Adrenal gland (tissue), 12 donors: ENCODE measurements around the gene CCNY. TPM values are rescaled to one million over a fixed set of nuclear protein-coding genes. Genes with fewer than 3 reads are reported as not detected.

Source experiments
- DNase-seq, 7 donors: peaks; one replicate each; pipeline ENCODE4 v3.0.0-alpha.2; 2019 to 2020
- H3K27ac ChIP-seq, 5 donors: fragments of 200-600 bp; sonication (generic) in 4 of 5; 1 replicate in 3 of 5; 2 replicates in 2 of 5; pipeline versions ENCODE4 v1.5.1 to v1.8.0; 2016 to 2020; ENCODE audit warnings: mild to moderate bottlenecking in 1 of 5
- H3K27me3 ChIP-seq: fragments of 200-600 bp; 2 replicates; pipeline ENCODE4 v1.8.0; 2021
- H3K36me3 ChIP-seq, 2 donors: fragments of 200-600 bp; replicated peaks in 1 of 2; 1 replicate in 1 of 2; 2 replicates in 1 of 2; pipeline versions ENCODE4 v1.5.1 to v1.8.0; 2018 to 2022
- H3K4me1 ChIP-seq, 2 donors: fragments of 200-600 bp; replicated peaks in 1 of 2; 1 replicate in 1 of 2; 2 replicates in 1 of 2; pipeline versions ENCODE4 v1.5.1 to v1.8.0; 2018 to 2021
- H3K4me3 ChIP-seq, 4 donors: fragments of 200-600 bp; sonication (generic) in 3 of 4; one replicate each; pipeline ENCODE4 v1.5.1; 2016 to 2018
- H3K9me3 ChIP-seq, 3 donors: fragments of 200-600 bp; sonication (generic) in 1 of 3; replicated peaks in 1 of 3; 1 replicate in 2 of 3; 2 replicates in 1 of 3; pipeline versions ENCODE4 v1.5.1 to v1.8.0; 2016 to 2021
- POLR2A ChIP-seq, 2 donors: fragments of 450-650 bp; IDR thresholded peaks; one replicate each; pipeline ENCODE4 v1.6.1; 2017; ENCODE audit warnings: antibody characterized with exemption in 2 of 2, mild to moderate bottlenecking in 2 of 2, moderate library complexity in 1 of 2
- WGBS, 4 donors: extraction: QIAGEN DNeasy Blood & Tissue Kit in 2 of 4; methylation state at CpG; one replicate each; pipeline versions ENCODE4 v1.1.5 to v1.1.7; 2013 to 2017; 5-methylcytosine and 5-hydroxymethylcytosine counted together
- intact Hi-C, 2 donors: fragments of 100-400 bp; cut with DNase I; formaldehyde crosslinking; loops; one replicate each; pipeline versions ENCODE4 v1.14.1 to v1.15.0; 2022 to 2023
- polyA plus RNA-seq, 3 donors: library from polyadenylated mRNA; stranded (reverse); fragments of 200-250 nt in 2 of 3; fragments of 350-450 nt in 1 of 3; fragmentation: Illumina TruSeq in 1 of 3; extraction: RNeasy Lipid Tissue Mini Kit (QIAGEN cat#74804) in 1 of 3; gene quantifications; one replicate each; pipeline ENCODE4 v1.2.3, GENCODE V29; 2013 to 2014
- total RNA-seq, 9 donors: library from RNA; depleted of rRNA in 4 of 9; stranded (reverse); fragments of >200 nt in 4 of 9; fragments of 120-200 nt in 1 of 9; fragmentation: NEBNext Ultra II Directional in 1 of 9; extraction: Animal tissue kit (Norgen Biotek cat#: 25700) in 1 of 9; gene quantifications; one replicate each; pipeline versions ENCODE4 v1.1.0 to v1.2.4, GENCODE V29; 2013 to 2023
- TF ChIP-seq, protein P1 (sequence below), 6 experiments: fragments of 450-650 bp in 4 of 6; fragments of 200-600 bp in 2 of 6; sonication (generic) in 1 of 6; IDR thresholded peaks; 1 replicate in 5 of 6; 2 replicates in 1 of 6; pipeline versions ENCODE4 v1.5.1 to v1.8.0; 2016 to 2021; ENCODE audit warnings: antibody characterized with exemption in 6 of 6, mild to moderate bottlenecking in 2 of 6, moderate library complexity in 1 of 6
- donor health status: healthy with polysubstance abuse.
- donor health status: Bipolar disorder and iron deficiency.
- donor health status: DM: yes; HTN: yes; CAD: no.
- donor health status: DM: no; HTN: no; CAD: no.
- donor health status: DM: no; HTN: no; CAD: no.
- donor health status: DM: yes; HTN: yes; CAD: no.

Gene CCNY
- total and polyA plus RNA-seq, 12 donors = 18.3 to 87.0 (median 45.2) TPM

DNA sequence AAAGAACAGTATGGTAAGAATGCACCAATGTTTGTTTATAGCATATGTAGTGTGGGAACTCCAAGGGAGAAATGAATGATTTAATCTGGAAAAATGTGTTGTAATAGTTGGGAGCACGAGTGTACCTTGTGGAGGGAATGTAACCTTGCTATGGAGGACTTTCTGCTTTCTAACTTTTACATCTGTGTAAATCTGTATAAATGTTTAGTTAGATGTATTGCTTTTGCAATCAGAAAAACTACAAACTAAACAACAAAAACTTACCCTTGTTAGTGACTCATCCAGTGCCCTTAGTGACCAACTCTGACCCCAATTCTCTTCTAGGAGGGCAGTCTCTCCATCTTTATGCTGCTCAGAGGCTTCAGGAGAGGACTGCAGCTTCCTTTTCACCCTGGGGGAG is 89.3 kb downstream of the CCNY start:
- H3K4me3 ChIP-seq = no peak overlapping the region
- TF ChIP-seq, protein P1, sequence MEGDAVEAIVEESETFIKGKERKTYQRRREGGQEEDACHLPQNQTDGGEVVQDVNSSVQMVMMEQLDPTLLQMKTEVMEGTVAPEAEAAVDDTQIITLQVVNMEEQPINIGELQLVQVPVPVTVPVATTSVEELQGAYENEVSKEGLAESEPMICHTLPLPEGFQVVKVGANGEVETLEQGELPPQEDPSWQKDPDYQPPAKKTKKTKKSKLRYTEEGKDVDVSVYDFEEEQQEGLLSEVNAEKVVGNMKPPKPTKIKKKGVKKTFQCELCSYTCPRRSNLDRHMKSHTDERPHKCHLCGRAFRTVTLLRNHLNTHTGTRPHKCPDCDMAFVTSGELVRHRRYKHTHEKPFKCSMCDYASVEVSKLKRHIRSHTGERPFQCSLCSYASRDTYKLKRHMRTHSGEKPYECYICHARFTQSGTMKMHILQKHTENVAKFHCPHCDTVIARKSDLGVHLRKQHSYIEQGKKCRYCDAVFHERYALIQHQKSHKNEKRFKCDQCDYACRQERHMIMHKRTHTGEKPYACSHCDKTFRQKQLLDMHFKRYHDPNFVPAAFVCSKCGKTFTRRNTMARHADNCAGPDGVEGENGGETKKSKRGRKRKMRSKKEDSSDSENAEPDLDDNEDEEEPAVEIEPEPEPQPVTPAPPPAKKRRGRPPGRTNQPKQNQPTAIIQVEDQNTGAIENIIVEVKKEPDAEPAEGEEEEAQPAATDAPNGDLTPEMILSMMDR (IDR thresholded peaks at IDR 0.05) = no peak
- no peak for TF ChIP-seq POLR2A (IDR thresholded peaks at IDR 0.05)
- peaks cover 21 to 40% of the 10 kb centered on the region in 2 donors for H3K4me1 ChIP-seq
- intact Hi-C loops = no loop called here
- no peaks in the 10 kb centered on the region for H3K9me3 ChIP-seq
- no peaks in the 10 kb centered on the region for H3K27me3 ChIP-seq
- WGBS, 4 donors = 40 to 55% (median 50%) methylated on average over 1 of the region's 1 CpG
- H3K36me3 ChIP-seq = no peaks in the 10 kb centered on the region
- H3K27ac ChIP-seq = no peak overlapping the region
- no peak for DNase-seq

DNA sequence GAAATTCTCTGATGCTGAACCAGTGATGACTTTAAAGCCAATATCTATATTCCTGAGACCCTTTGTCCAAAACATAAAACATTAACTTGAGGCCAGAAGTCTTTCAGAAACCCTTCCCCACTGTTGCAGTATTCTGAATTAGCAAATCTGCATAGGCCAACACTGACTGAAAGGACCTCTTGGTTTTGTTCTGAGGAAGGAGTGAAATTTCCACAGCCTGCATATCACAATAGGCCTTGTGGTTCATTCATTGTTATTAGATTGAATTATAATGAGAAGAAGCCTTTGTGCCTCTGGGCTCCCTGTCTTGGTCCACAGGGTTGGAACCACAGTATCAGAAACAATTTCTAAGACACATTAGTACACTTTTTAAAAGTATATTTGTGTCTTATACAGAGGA is 90.3 kb downstream of the CCNY start:
- no peaks in the 10 kb centered on the region for H3K36me3 ChIP-seq
- H3K27ac ChIP-seq = no peak overlapping the region
- H3K4me1 ChIP-seq = peaks cover 11 to 31% of the 10 kb centered on the region in 2 donors
- no peak overlapping the region for H3K4me3 ChIP-seq
- TF ChIP-seq, protein P1 (IDR thresholded peaks at IDR 0.05) = no peak
- no peak for TF ChIP-seq POLR2A (IDR thresholded peaks at IDR 0.05)
- intact Hi-C loops = no loop called here
- no peak for DNase-seq
- no peaks in the 10 kb centered on the region for H3K9me3 ChIP-seq
- H3K27me3 ChIP-seq = no peaks in the 10 kb centered on the region

DNA sequence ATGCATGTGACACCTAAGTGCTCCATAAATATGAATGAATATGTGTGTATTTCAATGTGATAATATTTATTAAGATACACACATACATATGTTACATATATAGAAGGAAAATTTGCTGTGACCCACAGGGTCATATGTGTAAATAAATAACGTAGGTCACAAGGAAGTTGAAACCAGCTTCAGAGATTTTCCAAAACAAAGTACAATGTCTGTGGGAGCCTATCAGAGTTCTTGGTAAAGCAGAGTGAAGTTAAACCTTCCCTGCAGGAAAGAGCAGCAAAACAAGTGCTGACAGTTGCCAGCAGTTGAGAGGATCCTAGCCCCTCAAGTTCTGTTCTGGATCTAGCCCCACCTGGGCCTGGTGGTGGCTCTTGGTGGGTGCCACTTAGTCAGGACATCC is 91.2 kb downstream of the CCNY start:
- Histone ChIP-seq H3K27ac (no peak overlapping the region), H3K4me1 (peaks cover 2 to 22% of the 10 kb centered on the region in 2 donors), H3K9me3 (no peaks in the 10 kb centered on the region), H3K4me3 (no peak overlapping the region), H3K36me3 (no peaks in the 10 kb centered on the region), H3K27me3 (no peaks in the 10 kb centered on the region)
- no peak for TF ChIP-seq POLR2A (IDR thresholded peaks at IDR 0.05)
- TF ChIP-seq, protein P1 (IDR thresholded peaks at IDR 0.05) = no peak
- intact Hi-C loops = no loop called here
- no peak for DNase-seq
- 44 to 67% (median 61%) methylated on average over 1 of the region's 1 CpG for WGBS, 4 donors

DNA sequence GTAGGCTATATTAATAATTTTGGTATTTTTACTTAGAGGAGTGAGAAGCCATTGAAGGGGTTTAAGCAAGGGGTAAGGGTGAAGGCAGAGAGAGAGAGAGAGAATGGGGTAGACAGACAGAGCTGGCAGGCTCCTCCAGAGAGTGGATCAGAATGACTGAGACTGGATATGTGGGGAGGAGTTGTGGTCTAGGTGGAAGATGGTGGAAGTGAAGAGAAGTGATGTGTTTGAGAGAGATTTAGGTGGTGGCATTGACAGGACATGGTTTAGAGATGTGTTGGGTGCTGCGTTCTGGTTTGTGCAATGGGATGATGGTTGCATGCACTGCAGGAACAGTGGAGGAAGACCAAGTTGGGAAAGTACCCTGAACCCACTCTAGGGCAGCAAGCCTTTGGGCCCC is 92.2 kb downstream of the CCNY start:
- Histone ChIP-seq H3K27ac (no peak overlapping the region), H3K36me3 (no peaks in the 10 kb centered on the region), H3K9me3 (no peaks in the 10 kb centered on the region), H3K27me3 (no peaks in the 10 kb centered on the region), H3K4me1 (peaks cover 0 to 16% of the 10 kb centered on the region in 2 donors), H3K4me3 (no peak overlapping the region)
- TF ChIP-seq, protein P1 (IDR thresholded peaks at IDR 0.05) = no peak
- TF ChIP-seq POLR2A (IDR thresholded peaks at IDR 0.05) = no peak
- DNase-seq = no peak
- intact Hi-C loops = no loop called here
- 91 to 95% (median 93%) methylated on average over 1 of the region's 1 CpG for WGBS, 4 donors
